H9 (cell line): ENCODE results near the gene ERFE. TPM values are rescaled to one million over a fixed set of nuclear protein-coding genes. Genes with fewer than 3 reads are reported as not detected.

Experiments used
- DNase-seq: peaks from one replicate; pipeline ENCODE4 v3.0.0-alpha.2; 2017
- H2AFZ ChIP-seq: one replicate; pipeline ENCODE4 v1.6.1; 2013; ENCODE audit warnings: mild to moderate bottlenecking, low read length, control low read depth, moderate library complexity
- H2AK5ac ChIP-seq: 2 replicates; pipeline ENCODE4 v1.6.1; 2013; ENCODE audit warnings: low read length, control low read depth, mixed read lengths; ENCODE audit not compliant: insufficient read length
- H2BK120ac ChIP-seq: one replicate; pipeline ENCODE4 v1.6.1; 2013; ENCODE audit warnings: low read depth, mild to moderate bottlenecking, low read length, control low read depth, inconsistent platforms; ENCODE audit not compliant: poor library complexity, severe bottlenecking
- H2BK12ac ChIP-seq: 2 replicates; pipeline ENCODE4 v1.6.1; 2013; ENCODE audit warnings: low read length, control low read depth, mixed read lengths, low read depth; ENCODE audit not compliant: insufficient read length
- H2BK15ac ChIP-seq: 2 replicates; pipeline ENCODE4 v1.6.1; 2013; ENCODE audit warnings: low read depth, low read length, control low read depth
- H2BK20ac ChIP-seq: one replicate; pipeline ENCODE4 v1.6.1; 2013; ENCODE audit warnings: low read depth, mild to moderate bottlenecking, low read length, control low read depth, inconsistent platforms; ENCODE audit not compliant: poor library complexity, severe bottlenecking
- H2BK5ac ChIP-seq: 2 replicates; pipeline ENCODE4 v1.6.1; 2013; ENCODE audit warnings: low read length, control low read depth, mixed read lengths; ENCODE audit not compliant: insufficient read length
- H3K14ac ChIP-seq: 2 replicates; pipeline ENCODE4 v1.6.1; 2013; ENCODE audit warnings: low read length, control low read depth; ENCODE audit not compliant: insufficient read depth
- H3K18ac ChIP-seq: 2 replicates; pipeline ENCODE4 v1.6.1; 2013; ENCODE audit warnings: low read depth, mild to moderate bottlenecking, mixed read lengths, low read length, control low read depth; ENCODE audit not compliant: insufficient read length
- H3K23ac ChIP-seq: 2 replicates; pipeline ENCODE4 v1.6.1; 2013; ENCODE audit warnings: low read length, control low read depth, mixed read lengths, low read depth; ENCODE audit not compliant: insufficient read length
- H3K23me2 ChIP-seq: 2 replicates; pipeline ENCODE4 v1.6.1; 2013; ENCODE audit warnings: low read depth, mild to moderate bottlenecking, mixed read lengths, low read length, control low read depth; ENCODE audit not compliant: insufficient read length, poor library complexity, severe bottlenecking
- H3K27ac ChIP-seq: 2 replicates; pipeline ENCODE4 v1.5.1; 2013; ENCODE audit warnings: low read length, control low read depth, mixed read lengths, low read depth; ENCODE audit not compliant: insufficient read length
- H3K27me3 ChIP-seq: 2 replicates; pipeline ENCODE4 v1.6.1; 2013; ENCODE audit warnings: low read length, control low read depth, inconsistent platforms; ENCODE audit not compliant: insufficient read depth
- H3K4ac ChIP-seq: 2 replicates; pipeline ENCODE4 v1.6.1; 2013; ENCODE audit warnings: low read depth, mild to moderate bottlenecking, control low read depth, inconsistent platforms, low read length, moderate library complexity
- H3K4me1 ChIP-seq: 2 replicates; pipeline ENCODE4 v1.6.1; 2013; ENCODE audit warnings: low read length, control low read depth, inconsistent platforms; ENCODE audit not compliant: insufficient read depth
- H3K4me2 ChIP-seq: 2 replicates; pipeline ENCODE4 v1.6.1; 2013; ENCODE audit warnings: low read length, control low read depth, mixed read lengths; ENCODE audit not compliant: insufficient read length, insufficient read depth
- H3K56ac ChIP-seq: 2 replicates; pipeline ENCODE4 v1.6.1; 2013; ENCODE audit warnings: low read depth, mild to moderate bottlenecking, mixed read lengths, low read length, control low read depth; ENCODE audit not compliant: insufficient read length
- H3K79me1 ChIP-seq: 2 replicates; pipeline ENCODE4 v1.6.1; 2013; ENCODE audit warnings: low read depth, mild to moderate bottlenecking, moderate library complexity, low read length, control low read depth, inconsistent platforms; ENCODE audit not compliant: insufficient read depth, poor library complexity, severe bottlenecking
- H3K79me2 ChIP-seq: 2 replicates; pipeline ENCODE4 v1.6.1; 2013; ENCODE audit warnings: low read length, control low read depth, inconsistent platforms; ENCODE audit not compliant: insufficient read depth
- H3K9ac ChIP-seq: 2 replicates; pipeline ENCODE4 v1.6.1; 2013; ENCODE audit warnings: low read length, control low read depth, mixed read lengths; ENCODE audit not compliant: insufficient read length; ENCODE audit errors: extremely low read depth
- H3K9me3 ChIP-seq: one replicate; pipeline ENCODE4 v1.6.1; 2013; ENCODE audit warnings: low read depth, low read length, inconsistent platforms; ENCODE audit not compliant: control insufficient read depth
- H3T11ph ChIP-seq: one replicate; pipeline ENCODE4 v1.6.1; 2013; ENCODE audit warnings: mild to moderate bottlenecking, low read length, control low read depth, inconsistent platforms
- H4K20me1 ChIP-seq: one replicate; pipeline ENCODE4 v1.6.1; 2013; ENCODE audit not compliant: control insufficient read depth, insufficient read length, insufficient read depth
- H4K5ac ChIP-seq: 2 replicates; pipeline ENCODE4 v1.6.1; 2013; ENCODE audit warnings: low read depth, mild to moderate bottlenecking, mixed read lengths, low read length, control low read depth; ENCODE audit not compliant: insufficient read length
- H4K8ac ChIP-seq: replicated peaks from 2 replicates; pipeline ENCODE4 v1.6.1; 2013; ENCODE audit warnings: low read length, control low read depth, mixed read lengths, low read depth; ENCODE audit not compliant: insufficient read length
- H4K91ac ChIP-seq: 2 replicates; pipeline ENCODE4 v1.6.1; 2013; ENCODE audit warnings: low read depth, mild to moderate bottlenecking, moderate library complexity, mixed read lengths, low read length, control low read depth; ENCODE audit not compliant: insufficient read length
- H3K27ac Mint-ChIP-seq, 3 experiments: 2 replicates in 2 of 3; 3 replicates in 1 of 3; pipeline ENCODE4 v1.8.0; 2020 to 2021; ENCODE audit warnings: mixed read lengths in 3 of 3, mild to moderate bottlenecking in 1 of 3, moderate library complexity in 1 of 3
- H3K27me3 Mint-ChIP-seq: 2 replicates; pipeline ENCODE4 v1.8.0; 2021; ENCODE audit warnings: low read depth, mild to moderate bottlenecking, moderate library complexity, mixed read lengths
- H3K36me3 Mint-ChIP-seq, 3 experiments: 2 replicates in 2 of 3; 3 replicates in 1 of 3; pipeline ENCODE4 v1.8.0; 2020 to 2021; ENCODE audit warnings: low read depth in 3 of 3, mixed read lengths in 3 of 3; ENCODE audit not compliant: insufficient read depth in 1 of 3
- H3K4me1 Mint-ChIP-seq, 2 experiments: 2 replicates each; pipeline ENCODE4 v1.8.0; 2020; ENCODE audit warnings: mixed read lengths in 2 of 2
- H3K4me3 Mint-ChIP-seq, 2 experiments: 2 replicates in 1 of 2; 3 replicates in 1 of 2; pipeline ENCODE4 v1.8.0; 2020 to 2021; ENCODE audit warnings: mild to moderate bottlenecking in 2 of 2, mixed read lengths in 2 of 2, moderate library complexity in 1 of 2
- H3K9me3 Mint-ChIP-seq, 2 experiments: 2 replicates in 1 of 2; 3 replicates in 1 of 2; pipeline ENCODE4 v1.8.0; 2020; ENCODE audit warnings: mild to moderate bottlenecking in 2 of 2, mixed read lengths in 2 of 2, moderate library complexity in 1 of 2
- CTCF ChIP-seq: fragments of 200-600 bp; sonication (generic); conservative IDR thresholded peaks from 3 replicates; pipeline ENCODE4 v1.8.0; 2021; ENCODE audit warnings: antibody characterized with exemption, mild to moderate bottlenecking
- WGBS: extraction: QIAGEN DNeasy Blood & Tissue Kit; methylation state at CpG from one replicate; pipeline ENCODE4 v1.1.7; 2013; ENCODE audit warnings: missing lambda C conversion rate, low lambda C conversion rate, mixed read lengths; ENCODE audit not compliant: insufficient read length; ENCODE audit errors: extremely low coverage; 5-methylcytosine and 5-hydroxymethylcytosine counted together
- total RNA-seq: library from RNA; stranded (reverse); gene quantifications from 2 replicates; pipeline ENCODE4 v1.2.1, GENCODE V29; 2021

ERFE gene
- total RNA-seq, 1 experiment from 2014 or later, result 2.1 TPM

DNA sequence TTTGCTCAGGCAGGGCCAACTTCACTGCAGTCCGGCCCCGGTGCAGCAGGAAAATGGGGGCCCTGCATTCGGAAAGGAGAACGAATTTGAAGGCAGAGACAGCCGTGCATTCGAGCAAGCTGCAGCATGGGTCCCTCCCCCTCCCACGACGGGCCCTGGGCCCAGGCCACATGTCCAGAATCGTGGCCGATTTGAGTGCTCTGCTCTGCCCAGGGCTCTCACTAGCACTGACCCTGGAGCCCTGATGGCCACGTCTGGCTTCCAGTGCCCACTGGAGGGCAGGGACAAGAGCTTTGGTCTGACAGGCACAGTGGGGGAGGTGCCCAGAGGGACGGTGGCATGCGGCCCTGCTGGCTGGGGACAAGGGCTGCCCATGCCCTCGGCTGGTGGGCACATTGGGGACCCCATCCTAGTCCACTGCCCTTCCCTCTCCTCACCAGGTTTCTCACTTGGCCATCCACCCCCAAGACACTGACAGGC lies 34.7 kb upstream of the ERFE start:
- TF ChIP-seq CTCF, result no peak
- Histone ChIP-seq H3K23me2 (no peaks in the 10 kb centered on the region), H3K79me1 (no peaks in the 10 kb centered on the region), H2BK5ac (no peak overlapping the region), H3K4me2 (no peak overlapping the region), H3K18ac (no peak overlapping the region), H3K27me3 (no peaks in the 10 kb centered on the region), H3K4ac (no peak overlapping the region), H3T11ph (no peak overlapping the region), H3K56ac (no peak overlapping the region), H2BK15ac (no peak overlapping the region), H4K91ac (no peak overlapping the region), H3K23ac (no peak overlapping the region), H4K8ac (no peak overlapping the region), H2BK12ac (no peak overlapping the region), H4K5ac (no peak overlapping the region), H3K4me1 (no peaks in the 10 kb centered on the region), H3K9ac (no peak overlapping the region), H4K20me1 (no peaks in the 10 kb centered on the region), H3K9me3 (no peaks in the 10 kb centered on the region), H2BK120ac (no peak overlapping the region), H3K79me2 (no peaks in the 10 kb centered on the region), H3K27ac (no peak overlapping the region), H2AK5ac (no peak overlapping the region), H2BK20ac (no peak overlapping the region), H2AFZ (no peak overlapping the region), H3K14ac (no peak overlapping the region)
- H3K27me3 Mint-ChIP-seq, result peaks cover 4% of the 10 kb centered on the region
- no peak overlapping the region for H3K27ac Mint-ChIP-seq
- H3K36me3 Mint-ChIP-seq, result no peaks in the 10 kb centered on the region
- no peak overlapping the region for H3K4me3 Mint-ChIP-seq
- no CpG with 5 or more reads among the region's 14 CpGs for WGBS
- no peaks in the 10 kb centered on the region; a peak in 2 of 5 replicates for H3K9me3 Mint-ChIP-seq
- H3K4me1 Mint-ChIP-seq, result no peaks in the 10 kb centered on the region
- DNase-seq, result no peak
